Uterus (tissue), 2 donors: ENCODE results near the gene MAMDC4.

Experiments
- POLR2A ChIP-seq, 2 donors: fragments of 450-650 bp; IDR thresholded peaks; one replicate each; pipeline ENCODE4 v1.6.1; 2016; ENCODE audit warnings: antibody characterized with exemption in 2 of 2, mild to moderate bottlenecking in 1 of 2, moderate library complexity in 1 of 2
- TF ChIP-seq, protein P1 (sequence below), 4 experiments: fragments of 200-600 bp in 2 of 4; fragments of 450-650 bp in 2 of 4; sonication (generic) in 2 of 4; IDR thresholded peaks; one replicate each; pipeline ENCODE4 v1.5.1; 2016 to 2019; ENCODE audit warnings: antibody characterized with exemption in 4 of 4, mild to moderate bottlenecking in 2 of 4, moderate library complexity in 1 of 4

GRCh38 chr9:136821826-136822544 lies 30.2 kb upstream of the MAMDC4 start:
- TF ChIP-seq, protein P1, sequence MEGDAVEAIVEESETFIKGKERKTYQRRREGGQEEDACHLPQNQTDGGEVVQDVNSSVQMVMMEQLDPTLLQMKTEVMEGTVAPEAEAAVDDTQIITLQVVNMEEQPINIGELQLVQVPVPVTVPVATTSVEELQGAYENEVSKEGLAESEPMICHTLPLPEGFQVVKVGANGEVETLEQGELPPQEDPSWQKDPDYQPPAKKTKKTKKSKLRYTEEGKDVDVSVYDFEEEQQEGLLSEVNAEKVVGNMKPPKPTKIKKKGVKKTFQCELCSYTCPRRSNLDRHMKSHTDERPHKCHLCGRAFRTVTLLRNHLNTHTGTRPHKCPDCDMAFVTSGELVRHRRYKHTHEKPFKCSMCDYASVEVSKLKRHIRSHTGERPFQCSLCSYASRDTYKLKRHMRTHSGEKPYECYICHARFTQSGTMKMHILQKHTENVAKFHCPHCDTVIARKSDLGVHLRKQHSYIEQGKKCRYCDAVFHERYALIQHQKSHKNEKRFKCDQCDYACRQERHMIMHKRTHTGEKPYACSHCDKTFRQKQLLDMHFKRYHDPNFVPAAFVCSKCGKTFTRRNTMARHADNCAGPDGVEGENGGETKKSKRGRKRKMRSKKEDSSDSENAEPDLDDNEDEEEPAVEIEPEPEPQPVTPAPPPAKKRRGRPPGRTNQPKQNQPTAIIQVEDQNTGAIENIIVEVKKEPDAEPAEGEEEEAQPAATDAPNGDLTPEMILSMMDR (IDR thresholded peaks at IDR 0.05), result no peak
- no peak for TF ChIP-seq POLR2A (IDR thresholded peaks at IDR 0.05)
